Measurements from ENCODE around the gene PPP1R15B.

The PPP1R15B gene

GRCh38 chr1:204361781-204362180 lies 49.8 kb downstream of the PPP1R15B start:
- no peak for DNase-seq

GRCh38 chr1:204361341-204361771 lies 50.3 kb downstream of the PPP1R15B start:
- no peak for DNase-seq

GRCh38 chr1:204360314-204360713 lies 51.3 kb downstream of the PPP1R15B start:
- DNase-seq = no peak

- no peak for DNase-seq
These were observed 52.0 kb downstream of the PPP1R15B start, which contains the start of gene PLEKHA6 for GRCh38 chr1:204359474-204360255. TSS of gene PLEKHA6 (minus strand) at chr1:204359929. CDS start at chr1:204273727, 86,202 bp downstream.

GRCh38 chr1:204359131-204359473 lies 52.5 kb downstream of the PPP1R15B start:
- DNase-seq = no peak

GRCh38 chr1:204358605-204359004 lies 53.0 kb downstream of the PPP1R15B start:
- DNase-seq = no peak

GRCh38 chr1:204357551-204358490 lies 53.8 kb downstream of the PPP1R15B start:
- DNase-seq = no peak

GRCh38 chr1:204356997-204357396 lies 54.6 kb downstream of the PPP1R15B start:
- no peak for DNase-seq

GRCh38 chr1:204355913-204356312 lies 55.7 kb downstream of the PPP1R15B start:
- DNase-seq = no peak

- DNase-seq = no peak
These were observed 57.0 kb downstream of the PPP1R15B start for GRCh38 chr1:204354579-204354978.

All from stimulated activated naive CD4-positive, alpha-beta T cell treated with Interleukin-2 at 50 U/mL for 16 hours (primary cell).